ENCODE data around the gene LDLRAD4. TPM values are rescaled to one million over a fixed set of nuclear protein-coding genes. Genes with fewer than 3 reads are reported as not detected.

Gene LDLRAD4
- total and polyA plus RNA-seq, 2 donors: 46.9 to 80.0 TPM

- Histone ChIP-seq H3K4me1 (ENCODE audit: control insufficient read depth in 2 of 2, insufficient read depth in 2 of 2, low read length in 2 of 2) (peaks cover 26 to 33% of the 10 kb centered on the region in 2 donors), H3K27me3 (ENCODE audit: control insufficient read depth in 2 of 2, insufficient read depth in 1 of 2, low read length in 1 of 2) (no peaks in the 10 kb centered on the region), H3K4me3 (ENCODE audit: low read length in 2 of 2) (no peak overlapping the region), H3K27ac (ENCODE audit: low read depth in 1 of 2, low read length in 1 of 2) (no peak overlapping the region), H3K36me3 (ENCODE audit: control insufficient read depth in 2 of 2, insufficient read depth in 2 of 2, low read length in 1 of 2) (peaks cover 43 to 67% of the 10 kb centered on the region in 2 donors), H3K9me3 (ENCODE audit: control insufficient read depth in 2 of 2, insufficient read depth in 1 of 2, low read length in 1 of 2) (peaks cover 6 to 36% of the 10 kb centered on the region in 2 donors)
- WGBS: 97% methylated on average over 4 of the region's 4 CpGs
- no peak for DNase-seq (ENCODE audit: low read depth in 6 of 9, low spot score in 9 of 9)
These were observed 324.6 kb downstream of the LDLRAD4 start for GRCh38 chr18:13543144-13543543.

- no peak for DNase-seq (ENCODE audit: low read depth in 6 of 9, low spot score in 9 of 9)
- no peak overlapping the region for H3K27ac ChIP-seq (ENCODE audit: low read depth in 1 of 2, low read length in 1 of 2)
- H3K4me1 ChIP-seq (ENCODE audit: control insufficient read depth in 2 of 2, insufficient read depth in 2 of 2, low read length in 2 of 2): peaks cover 20 to 26% of the 10 kb centered on the region in 2 donors
- H3K4me3 ChIP-seq (ENCODE audit: low read length in 2 of 2): no peak overlapping the region
- peaks cover 6 to 39% of the 10 kb centered on the region in 2 donors for H3K9me3 ChIP-seq (ENCODE audit: control insufficient read depth in 2 of 2, insufficient read depth in 1 of 2, low read length in 1 of 2)
- WGBS: 97% methylated on average over 25 of the region's 25 CpGs
- peaks cover 43 to 69% of the 10 kb centered on the region in 2 donors for H3K36me3 ChIP-seq (ENCODE audit: control insufficient read depth in 2 of 2, insufficient read depth in 2 of 2, low read length in 1 of 2)
- no peaks in the 10 kb centered on the region for H3K27me3 ChIP-seq (ENCODE audit: control insufficient read depth in 2 of 2, insufficient read depth in 1 of 2, low read length in 1 of 2)
These were observed 325.5 kb downstream of the LDLRAD4 start for GRCh38 chr18:13543811-13544732.

GRCh38 chr18:13544953-13545352 lies 326.4 kb downstream of the LDLRAD4 start:
- Histone ChIP-seq H3K27me3 (ENCODE audit: control insufficient read depth in 2 of 2, insufficient read depth in 1 of 2, low read length in 1 of 2) (no peaks in the 10 kb centered on the region), H3K36me3 (ENCODE audit: control insufficient read depth in 2 of 2, insufficient read depth in 2 of 2, low read length in 1 of 2) (peaks cover 43 to 72% of the 10 kb centered on the region in 2 donors), H3K4me1 (ENCODE audit: control insufficient read depth in 2 of 2, insufficient read depth in 2 of 2, low read length in 2 of 2) (peaks cover 14 to 17% of the 10 kb centered on the region in 2 donors), H3K4me3 (ENCODE audit: low read length in 2 of 2) (no peak overlapping the region), H3K27ac (ENCODE audit: low read depth in 1 of 2, low read length in 1 of 2) (no peak overlapping the region), H3K9me3 (ENCODE audit: control insufficient read depth in 2 of 2, insufficient read depth in 1 of 2, low read length in 1 of 2) (peaks cover 6 to 39% of the 10 kb centered on the region in 2 donors)
- no peak for DNase-seq (ENCODE audit: low read depth in 6 of 9, low spot score in 9 of 9)
- WGBS: 98% methylated on average over 8 of the region's 8 CpGs

GRCh38 chr18:13545514-13545913 lies 327.0 kb downstream of the LDLRAD4 start:
- peaks cover 6 to 41% of the 10 kb centered on the region in 2 donors for H3K9me3 ChIP-seq (ENCODE audit: control insufficient read depth in 2 of 2, insufficient read depth in 1 of 2, low read length in 1 of 2)
- no peak overlapping the region for H3K27ac ChIP-seq (ENCODE audit: low read depth in 1 of 2, low read length in 1 of 2)
- H3K4me1 ChIP-seq (ENCODE audit: control insufficient read depth in 2 of 2, insufficient read depth in 2 of 2, low read length in 2 of 2): peaks cover 9 to 13% of the 10 kb centered on the region in 2 donors
- no peaks in the 10 kb centered on the region for H3K27me3 ChIP-seq (ENCODE audit: control insufficient read depth in 2 of 2, insufficient read depth in 1 of 2, low read length in 1 of 2)
- DNase-seq (ENCODE audit: low read depth in 6 of 9, low spot score in 9 of 9): no peak
- H3K36me3 ChIP-seq (ENCODE audit: control insufficient read depth in 2 of 2, insufficient read depth in 2 of 2, low read length in 1 of 2): peaks cover 43 to 75% of the 10 kb centered on the region in 2 donors
- WGBS: 98% methylated on average over 4 of the region's 4 CpGs
- no peak overlapping the region for H3K4me3 ChIP-seq (ENCODE audit: low read length in 2 of 2)

- Histone ChIP-seq H3K9me3 (ENCODE audit: control insufficient read depth in 2 of 2, insufficient read depth in 1 of 2, low read length in 1 of 2) (peaks cover 6 to 42% of the 10 kb centered on the region in 2 donors), H3K4me1 (ENCODE audit: control insufficient read depth in 2 of 2, insufficient read depth in 2 of 2, low read length in 2 of 2) (peaks cover 5 to 9% of the 10 kb centered on the region in 2 donors), H3K36me3 (ENCODE audit: control insufficient read depth in 2 of 2, insufficient read depth in 2 of 2, low read length in 1 of 2) (peaks cover 43 to 71% of the 10 kb centered on the region in 2 donors), H3K27me3 (ENCODE audit: control insufficient read depth in 2 of 2, insufficient read depth in 1 of 2, low read length in 1 of 2) (no peaks in the 10 kb centered on the region), H3K4me3 (ENCODE audit: low read length in 2 of 2) (no peak overlapping the region), H3K27ac (ENCODE audit: low read depth in 1 of 2, low read length in 1 of 2) (no peak overlapping the region)
- WGBS: 98% methylated on average over 4 of the region's 4 CpGs
- DNase-seq (ENCODE audit: low read depth in 6 of 9, low spot score in 9 of 9): no peak
These were observed 327.4 kb downstream of the LDLRAD4 start for GRCh38 chr18:13545955-13546354.

GRCh38 chr18:13546638-13547037 lies 328.1 kb downstream of the LDLRAD4 start:
- H3K36me3 ChIP-seq (ENCODE audit: control insufficient read depth in 2 of 2, insufficient read depth in 2 of 2, low read length in 1 of 2): peaks cover 43 to 65% of the 10 kb centered on the region in 2 donors
- H3K4me3 ChIP-seq (ENCODE audit: low read length in 2 of 2): no peak overlapping the region
- peaks cover 2% of the 10 kb centered on the region in 2 donors for H3K4me1 ChIP-seq (ENCODE audit: control insufficient read depth in 2 of 2, insufficient read depth in 2 of 2, low read length in 2 of 2)
- no peak for DNase-seq (ENCODE audit: low read depth in 6 of 9, low spot score in 9 of 9)
- H3K9me3 ChIP-seq (ENCODE audit: control insufficient read depth in 2 of 2, insufficient read depth in 1 of 2, low read length in 1 of 2): peaks cover 6 to 42% of the 10 kb centered on the region in 2 donors
- WGBS: 92% methylated on average over 8 of the region's 8 CpGs
- H3K27me3 ChIP-seq (ENCODE audit: control insufficient read depth in 2 of 2, insufficient read depth in 1 of 2, low read length in 1 of 2): no peaks in the 10 kb centered on the region
- no peak overlapping the region for H3K27ac ChIP-seq (ENCODE audit: low read depth in 1 of 2, low read length in 1 of 2)

- no peak overlapping the region for H3K27ac ChIP-seq (ENCODE audit: low read depth in 1 of 2, low read length in 1 of 2)
- H3K36me3 ChIP-seq (ENCODE audit: control insufficient read depth in 2 of 2, insufficient read depth in 2 of 2, low read length in 1 of 2): peaks cover 43 to 63% of the 10 kb centered on the region in 2 donors
- H3K9me3 ChIP-seq (ENCODE audit: control insufficient read depth in 2 of 2, insufficient read depth in 1 of 2, low read length in 1 of 2): peaks cover 6 to 42% of the 10 kb centered on the region in 2 donors
- no peak overlapping the region for H3K4me3 ChIP-seq (ENCODE audit: low read length in 2 of 2)
- no peak for DNase-seq (ENCODE audit: low read depth in 6 of 9, low spot score in 9 of 9)
- no peaks in the 10 kb centered on the region for H3K27me3 ChIP-seq (ENCODE audit: control insufficient read depth in 2 of 2, insufficient read depth in 1 of 2, low read length in 1 of 2)
- peaks cover 2% of the 10 kb centered on the region in 2 donors for H3K4me1 ChIP-seq (ENCODE audit: control insufficient read depth in 2 of 2, insufficient read depth in 2 of 2, low read length in 2 of 2)
- WGBS: 91% methylated on average over 10 of the region's 10 CpGs
These were observed 328.8 kb downstream of the LDLRAD4 start for GRCh38 chr18:13547347-13547746.

GRCh38 chr18:13548106-13548819 lies 329.7 kb downstream of the LDLRAD4 start:
- 98% methylated on average over 5 of the region's 5 CpGs for WGBS
- Histone ChIP-seq H3K4me1 (ENCODE audit: control insufficient read depth in 2 of 2, insufficient read depth in 2 of 2, low read length in 2 of 2) (peaks cover 2% of the 10 kb centered on the region in 2 donors), H3K27me3 (ENCODE audit: control insufficient read depth in 2 of 2, insufficient read depth in 1 of 2, low read length in 1 of 2) (no peaks in the 10 kb centered on the region), H3K9me3 (ENCODE audit: control insufficient read depth in 2 of 2, insufficient read depth in 1 of 2, low read length in 1 of 2) (peaks cover 6 to 42% of the 10 kb centered on the region in 2 donors), H3K27ac (ENCODE audit: low read depth in 1 of 2, low read length in 1 of 2) (no peak overlapping the region), H3K4me3 (ENCODE audit: low read length in 2 of 2) (no peak overlapping the region), H3K36me3 (ENCODE audit: control insufficient read depth in 2 of 2, insufficient read depth in 2 of 2, low read length in 1 of 2) (peaks cover 35 to 54% of the 10 kb centered on the region in 2 donors)
- no peak for DNase-seq (ENCODE audit: low read depth in 6 of 9, low spot score in 9 of 9)
